NCI-H146 (cell line): Measurements from ENCODE around the gene NCKAP5L.
"Not testable (repeated sequence)": the region's sequence is repeated elsewhere in the genome, so short reads cannot be mapped to it uniquely, and the experiment has no call there.

Experiments
- DNase-seq: peaks from one replicate; lab custom pipeline; 2025; lab: John Stamatoyannopoulos, UW

The NCKAP5L gene

DNA sequence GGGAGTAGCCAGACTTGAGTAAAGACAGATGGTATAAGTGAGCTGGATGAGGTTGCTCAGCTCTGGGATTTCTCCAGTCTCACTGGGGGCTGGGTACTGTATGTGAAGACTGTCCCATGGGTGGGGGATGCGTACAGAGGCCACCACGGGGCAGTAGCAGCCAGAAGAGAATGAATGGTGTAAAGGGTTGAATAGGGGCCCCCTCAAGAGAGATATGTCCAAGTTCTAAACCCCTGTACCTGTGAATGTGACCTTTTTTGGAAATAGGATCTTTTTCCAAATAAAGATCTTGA lies 36.5 kb upstream of the NCKAP5L start:
- DNase-seq: no peak

- peak; percentile 21 for DNase-seq
Observed at GRCh38 chr12:49863946-49864797, 36.0 kb upstream of the NCKAP5L start.

- not testable (repeated sequence) for DNase-seq
Observed at GRCh38 chr12:49860921-49861320, 32.7 kb upstream of the NCKAP5L start.

DNA sequence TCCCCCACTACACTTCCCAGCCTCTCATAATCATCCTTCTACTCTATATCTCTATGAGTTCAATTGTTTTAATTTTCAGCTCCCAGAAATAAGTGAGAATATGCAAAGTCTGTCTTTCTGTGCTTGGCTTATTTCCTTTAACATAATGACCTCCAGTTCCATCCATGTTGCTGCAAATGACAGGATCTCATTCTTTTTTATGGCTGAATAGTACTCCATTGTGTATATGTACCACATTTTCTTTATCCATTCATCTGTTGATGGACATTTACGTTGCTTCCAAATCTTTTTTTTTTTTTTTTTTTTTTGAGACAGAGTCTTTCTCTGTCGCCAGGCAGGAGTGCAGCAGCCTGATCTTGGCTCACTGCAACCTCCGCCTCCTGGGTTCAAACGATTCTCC lies 27.7 kb upstream of the NCKAP5L start:
- DNase-seq: not testable (repeated sequence)

GRCh38 chr12:49854976-49855375 lies 26.8 kb upstream of the NCKAP5L start:
- DNase-seq: no peak

DNA sequence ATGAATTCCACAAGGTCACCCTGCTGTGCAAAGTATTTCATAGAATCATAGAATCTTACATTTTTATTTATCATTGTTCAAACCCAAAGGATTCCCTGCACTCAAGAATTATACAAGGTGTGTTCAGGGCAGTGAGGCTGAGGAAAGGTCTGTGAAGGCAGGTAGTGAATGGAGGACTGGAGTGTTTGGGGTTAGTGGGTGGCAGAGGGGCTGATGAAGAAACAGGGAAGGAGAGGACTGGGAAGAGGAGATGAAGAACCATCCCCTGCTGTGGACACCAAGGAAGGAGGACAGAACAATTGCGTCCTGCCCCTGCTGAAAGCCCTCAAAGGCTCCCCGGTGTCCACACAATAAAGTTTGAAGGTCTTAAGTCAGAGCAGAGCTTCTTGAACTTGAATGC lies 25.5 kb upstream of the NCKAP5L start:
- no peak for DNase-seq

- DNase-seq: no peak
Observed at GRCh38 chr12:49847161-49847560, 18.9 kb upstream of the NCKAP5L start.

DNA sequence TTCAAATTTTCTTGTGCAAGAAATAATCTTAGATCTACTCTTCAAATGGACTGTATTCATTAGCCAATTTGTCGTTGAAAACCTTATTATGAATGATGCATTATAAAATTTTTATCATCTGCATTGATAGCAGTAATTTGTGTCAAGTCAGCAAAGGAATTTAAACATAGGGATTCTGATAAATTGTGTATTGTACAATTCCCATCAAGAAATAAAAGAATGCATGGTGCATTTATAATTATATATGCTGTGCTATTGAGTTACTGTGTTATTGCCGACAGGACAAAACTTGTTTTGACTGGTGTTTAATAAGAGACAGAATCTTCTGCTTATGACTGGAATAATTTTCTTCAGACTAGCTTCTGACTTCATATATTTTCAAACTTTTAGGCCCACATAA lies 17.8 kb upstream of the NCKAP5L start:
- DNase-seq: no peak

GRCh38 chr12:49843876-49844437 lies 15.7 kb upstream of the NCKAP5L start:
- DNase-seq: no peak

GRCh38 chr12:49843411-49843810 lies 15.2 kb upstream of the NCKAP5L start:
- no peak for DNase-seq

- peak; percentile 96 for DNase-seq
Observed at GRCh38 chr12:49842519-49843352, 14.5 kb upstream of the NCKAP5L start, which contains the start of gene BCDIN3D. BCDIN3D (minus strand) TSS chr12:49843106; CDS start chr12:49843087, 19 bp downstream.

GRCh38 chr12:49838973-49839633 lies 10.9 kb upstream of the NCKAP5L start:
- DNase-seq: peak; percentile 56

DNA sequence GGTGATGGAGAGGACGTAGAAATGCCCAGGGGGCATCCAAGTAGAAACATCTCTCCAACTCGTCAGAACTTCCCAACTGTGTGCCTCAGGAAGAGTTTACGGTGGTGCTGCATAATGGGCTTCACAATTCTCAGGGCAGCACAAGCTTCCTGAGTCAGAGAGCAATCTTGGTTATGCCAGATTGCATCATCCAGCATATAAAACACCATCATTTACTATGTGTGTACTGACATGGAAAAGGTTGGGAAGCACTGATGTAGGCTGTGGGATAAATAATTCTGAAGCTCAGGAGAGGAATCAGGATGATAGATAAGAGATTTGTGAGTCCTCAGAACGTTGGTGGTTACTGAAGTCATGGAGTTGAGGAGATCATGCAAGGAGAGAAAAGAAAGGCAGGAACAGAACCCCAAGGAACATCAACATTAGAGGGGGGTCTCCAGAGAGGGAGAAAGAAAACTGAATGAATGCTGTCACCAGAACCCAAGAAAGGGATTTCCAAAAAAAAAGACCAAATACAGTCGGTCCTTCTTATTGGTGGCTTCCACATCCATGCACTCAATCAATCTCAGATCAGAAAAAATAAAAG lies 4.7 kb upstream of the NCKAP5L start:
- DNase-seq: no peak

GRCh38 chr12:49831717-49832116 lies 3.5 kb upstream of the NCKAP5L start:
- no peak for DNase-seq

DNA sequence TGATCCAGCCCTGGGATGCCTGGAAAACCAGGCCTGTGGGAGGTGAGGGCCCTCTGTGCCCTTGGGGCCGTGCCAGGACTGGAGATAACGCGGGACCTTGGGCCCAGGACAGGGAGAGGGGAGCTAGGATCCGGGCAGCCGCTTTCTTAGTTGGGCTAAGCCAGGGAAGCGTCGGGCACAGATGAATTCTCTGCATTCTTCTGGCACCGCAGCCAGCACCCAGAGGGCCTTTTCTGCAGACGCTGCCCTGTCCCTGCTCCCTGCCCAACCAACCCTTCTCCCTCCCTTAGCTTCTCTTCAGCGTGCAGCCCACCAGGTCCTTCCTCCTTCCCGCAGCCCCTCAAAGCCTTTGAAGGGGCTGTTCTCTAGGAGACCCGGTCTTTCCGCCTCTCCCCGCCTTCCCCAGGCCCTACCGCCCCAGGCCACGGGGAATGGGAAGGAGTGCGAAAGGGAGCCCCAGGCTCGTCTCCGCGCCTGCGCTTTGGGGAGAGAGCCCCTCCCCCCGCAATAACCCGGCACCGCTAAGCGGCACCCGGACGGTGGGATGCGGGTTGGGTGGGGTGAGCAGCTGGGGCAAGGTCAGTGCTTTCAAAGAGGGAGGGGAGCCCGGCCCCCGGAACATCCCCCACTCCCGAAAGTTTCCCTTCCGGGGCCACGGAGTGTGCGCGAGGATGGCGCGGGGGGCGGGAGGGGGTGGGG lies 663 bp downstream of the NCKAP5L start:
- peak; percentile 75 for DNase-seq

GRCh38 chr12:49827051-49827400 lies 1.2 kb downstream of the NCKAP5L start:
- no peak for DNase-seq

DNA sequence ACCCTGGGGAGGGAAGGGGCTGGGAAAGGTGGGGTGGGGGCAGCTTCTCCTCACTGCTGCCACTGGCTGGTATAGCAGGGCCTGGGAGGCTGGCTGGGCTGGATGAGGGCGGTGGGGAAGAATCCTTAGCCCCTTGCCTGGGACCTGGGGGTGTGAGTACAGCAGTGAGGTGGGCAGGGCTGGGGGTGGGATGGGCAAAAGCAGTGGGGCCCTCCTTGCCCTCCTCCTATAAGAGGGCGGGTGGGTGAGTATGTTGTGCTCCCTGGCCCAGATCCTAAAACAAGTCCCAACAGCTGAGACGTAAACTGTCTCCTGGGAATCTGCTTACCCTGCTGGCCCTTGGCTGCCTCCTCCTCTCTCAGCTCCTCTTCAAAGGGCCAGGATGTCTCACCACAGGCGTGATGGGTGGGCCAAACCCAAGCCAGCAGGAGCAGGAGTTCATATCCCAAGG lies 2.2 kb downstream of the NCKAP5L start:
- no peak for DNase-seq

GRCh38 chr12:49825360-49825970 lies 2.7 kb downstream of the NCKAP5L start:
- DNase-seq: no peak

DNA sequence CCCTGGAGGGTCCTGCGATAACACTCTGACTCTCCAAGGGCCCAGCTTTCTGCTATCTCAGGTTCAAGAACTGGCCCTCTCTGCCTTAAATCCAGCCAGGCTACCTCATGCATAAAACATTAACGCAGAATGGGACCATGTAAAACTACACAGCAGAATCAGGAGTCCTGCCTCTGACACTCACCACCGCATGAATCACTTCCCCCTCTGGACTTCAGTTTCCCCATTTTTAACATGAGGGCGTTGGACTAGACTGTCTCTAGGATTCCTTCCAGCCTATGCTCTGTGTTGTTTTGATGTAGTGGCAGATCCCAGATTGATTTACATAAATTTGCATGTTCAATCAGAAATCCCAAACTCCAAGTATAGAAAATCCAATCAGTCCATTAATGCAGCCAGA lies 3.3 kb downstream of the NCKAP5L start:
- no peak for DNase-seq

GRCh38 chr12:49824416-49824815 lies 3.8 kb downstream of the NCKAP5L start:
- no peak for DNase-seq

GRCh38 chr12:49823951-49824350 lies 4.3 kb downstream of the NCKAP5L start:
- no peak for DNase-seq
